Central memory CD8-positive, alpha-beta T cell (primary cell): Measurements from ENCODE around the gene STX18.

Experiments used
- ATAC-seq: fragments of 150-1000 bp; cut with Tn5 transposase; replicated peaks from 2 replicates; pipeline ENCODE4 v1.10.0; 2022; ENCODE audit warnings: mild to moderate bottlenecking, moderate FRiP score, moderate number of reproducible peaks; ENCODE audit not compliant: poor library complexity, severe bottlenecking; ENCODE audit errors: extremely low read depth
- DNase-seq, 2 donors: peaks; one replicate each; pipeline ENCODE4 v3.0.0; 2021; ENCODE audit warnings: low spot score in 2 of 2
- H3K27ac Mint-ChIP-seq: one replicate; pipeline ENCODE4 v1.8.0; 2022; ENCODE audit warnings: low read depth, mild to moderate bottlenecking, moderate library complexity, mixed read lengths
- H3K27me3 Mint-ChIP-seq: one replicate; pipeline ENCODE4 v1.8.0; 2022; ENCODE audit warnings: mixed read lengths
- H3K36me3 Mint-ChIP-seq: one replicate; pipeline ENCODE4 v1.8.0; 2022; ENCODE audit warnings: mild to moderate bottlenecking, moderate library complexity, mixed read lengths; ENCODE audit not compliant: insufficient read depth
- H3K4me1 Mint-ChIP-seq: one replicate; pipeline ENCODE4 v1.8.0; 2022; ENCODE audit warnings: mixed read lengths
- H3K4me3 Mint-ChIP-seq: one replicate; pipeline ENCODE4 v1.8.0; 2022; ENCODE audit warnings: mild to moderate bottlenecking, moderate library complexity, mixed read lengths
- H3K9me3 Mint-ChIP-seq: one replicate; pipeline ENCODE4 v1.8.0; 2022; ENCODE audit warnings: mixed read lengths

The STX18 gene

GRCh38 chr4:4542774-4543485 is 1.1 kb upstream of the STX18 start:
- Mint-ChIP-seq H3K9me3 (no peaks in the 10 kb centered on the region), H3K36me3 (peaks cover 9% of the 10 kb centered on the region), H3K4me3 (peak overlapping the region; percentile 98), H3K27ac (peak overlapping the region; percentile 97), H3K4me1 (peaks cover 63% of the 10 kb centered on the region), H3K27me3 (no peaks in the 10 kb centered on the region)
- ATAC-seq (no peak), DNase-seq (no peak)

GRCh38 chr4:4541040-4541631 is 712 bp downstream of the STX18 start:
- ATAC-seq, result peak; percentile 37

GRCh38 chr4:4539481-4539880 is 2.4 kb downstream of the STX18 start:
- peaks cover 80% of the 10 kb centered on the region for H3K4me1 Mint-ChIP-seq
- H3K27me3 Mint-ChIP-seq, result no peaks in the 10 kb centered on the region
- no peak overlapping the region for H3K27ac Mint-ChIP-seq
- ATAC-seq (no peak), DNase-seq (no peak)
- no peak overlapping the region for H3K4me3 Mint-ChIP-seq
- peaks cover 12% of the 10 kb centered on the region for H3K36me3 Mint-ChIP-seq
- H3K9me3 Mint-ChIP-seq, result no peaks in the 10 kb centered on the region

More at GRCh38 chr4:4541040-4541631, 712 bp downstream of the STX18 start:
- no peak for DNase-seq
- H3K4me1 Mint-ChIP-seq, result peaks cover 77% of the 10 kb centered on the region
- peak overlapping the region; percentile 97 for H3K27ac Mint-ChIP-seq
- peak overlapping the region; percentile 98 for H3K4me3 Mint-ChIP-seq
- H3K27me3 Mint-ChIP-seq, result no peaks in the 10 kb centered on the region
- no peaks in the 10 kb centered on the region for H3K9me3 Mint-ChIP-seq
- H3K36me3 Mint-ChIP-seq, result peaks cover 9% of the 10 kb centered on the region

DNA sequence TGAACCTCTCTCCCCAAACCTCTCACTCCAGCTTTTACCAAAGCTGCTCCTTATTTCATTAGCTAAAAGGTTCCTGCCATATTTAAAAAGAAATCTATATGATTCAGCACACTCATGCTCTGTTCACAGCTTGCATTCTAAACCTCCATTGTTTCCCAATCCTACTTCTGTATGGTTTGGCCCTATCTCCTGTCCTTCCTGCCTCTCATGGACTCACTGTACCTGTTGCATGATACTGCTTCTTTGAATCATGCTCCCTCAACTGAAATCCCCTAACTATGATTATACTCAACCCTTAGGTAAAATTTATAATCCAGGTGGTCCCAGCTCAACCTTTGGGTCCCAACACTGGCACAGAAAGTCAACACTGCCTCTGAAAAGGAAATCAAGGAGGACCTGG is 6.3 kb downstream of the STX18 start:
- DNase-seq, result no peak
- Mint-ChIP-seq H3K27ac (no peak overlapping the region), H3K4me3 (no peak overlapping the region), H3K27me3 (no peaks in the 10 kb centered on the region), H3K9me3 (no peaks in the 10 kb centered on the region), H3K4me1 (peaks cover 59% of the 10 kb centered on the region), H3K36me3 (peaks cover 5% of the 10 kb centered on the region)
- no peak for ATAC-seq

DNA sequence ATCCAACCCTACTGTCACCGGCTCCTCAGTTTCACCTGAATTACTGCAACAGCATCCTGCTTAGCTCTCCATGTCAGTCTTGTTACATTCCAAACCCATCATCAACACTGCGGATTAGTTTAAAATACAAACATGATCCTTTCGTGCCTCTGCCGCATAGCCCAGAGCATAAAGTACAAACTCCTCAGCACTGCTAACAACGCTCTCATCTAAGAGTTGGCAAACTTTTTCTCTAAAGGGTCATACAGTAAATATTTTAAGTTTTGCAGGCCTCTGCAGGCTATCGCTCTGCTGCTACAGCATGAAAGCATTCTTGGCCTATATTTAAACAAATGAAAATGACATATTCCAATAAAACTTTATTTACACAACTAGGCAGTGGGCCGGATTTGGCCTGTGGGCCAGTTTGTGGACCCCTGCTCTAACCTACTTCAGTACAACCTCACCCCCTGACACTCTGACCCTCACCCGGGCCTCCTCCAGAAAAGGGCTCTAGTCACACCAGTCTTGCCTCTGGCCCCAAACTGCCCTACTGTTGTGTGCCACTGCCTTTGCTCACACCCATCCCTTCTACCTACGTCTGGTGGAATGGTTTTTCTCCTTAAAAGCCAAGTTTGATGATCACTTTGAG is 7.2 kb downstream of the STX18 start:
- Mint-ChIP-seq H3K36me3 (peaks cover 5% of the 10 kb centered on the region), H3K4me1 (peaks cover 49% of the 10 kb centered on the region), H3K4me3 (no peak overlapping the region), H3K27ac (no peak overlapping the region), H3K9me3 (no peaks in the 10 kb centered on the region), H3K27me3 (no peaks in the 10 kb centered on the region)
- ATAC-seq, result no peak
- DNase-seq, result no peak

DNA sequence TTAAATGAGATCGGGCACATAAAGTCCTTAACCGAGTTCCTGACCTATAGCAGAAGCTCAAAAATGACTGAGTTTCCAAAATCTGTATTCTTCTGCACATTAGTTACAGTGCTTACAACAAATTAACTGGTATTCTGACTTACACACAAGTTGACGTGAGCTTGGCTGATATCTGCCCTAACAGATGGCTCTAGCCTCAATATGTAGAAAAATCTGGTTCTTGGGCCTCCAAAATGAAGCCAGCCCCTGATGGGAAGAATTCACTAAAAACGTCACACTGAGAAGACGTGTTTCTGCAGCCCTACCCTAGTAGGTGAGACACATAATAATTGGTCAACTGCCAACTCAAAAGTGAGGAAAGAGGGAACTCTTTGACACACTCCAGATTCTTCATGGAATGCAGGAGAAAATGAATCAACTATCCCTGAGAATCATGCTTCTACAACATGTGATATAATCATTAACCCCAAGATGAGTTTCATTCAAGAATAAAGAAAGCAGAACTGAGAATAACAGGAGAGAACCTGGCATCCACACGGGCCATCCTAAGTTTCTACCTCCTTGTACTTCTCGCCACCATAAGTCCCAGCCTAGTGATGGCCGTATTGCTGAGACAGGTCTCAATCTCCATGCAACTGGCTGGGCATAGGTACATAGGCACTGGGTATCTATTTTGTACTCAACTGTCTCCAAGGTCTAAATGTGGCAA is 8.2 kb downstream of the STX18 start:
- Mint-ChIP-seq H3K36me3 (peaks cover 5% of the 10 kb centered on the region), H3K4me3 (no peak overlapping the region), H3K9me3 (no peaks in the 10 kb centered on the region), H3K4me1 (peaks cover 42% of the 10 kb centered on the region), H3K27ac (no peak overlapping the region), H3K27me3 (no peaks in the 10 kb centered on the region)
- ATAC-seq (no peak), DNase-seq (no peak)

DNA sequence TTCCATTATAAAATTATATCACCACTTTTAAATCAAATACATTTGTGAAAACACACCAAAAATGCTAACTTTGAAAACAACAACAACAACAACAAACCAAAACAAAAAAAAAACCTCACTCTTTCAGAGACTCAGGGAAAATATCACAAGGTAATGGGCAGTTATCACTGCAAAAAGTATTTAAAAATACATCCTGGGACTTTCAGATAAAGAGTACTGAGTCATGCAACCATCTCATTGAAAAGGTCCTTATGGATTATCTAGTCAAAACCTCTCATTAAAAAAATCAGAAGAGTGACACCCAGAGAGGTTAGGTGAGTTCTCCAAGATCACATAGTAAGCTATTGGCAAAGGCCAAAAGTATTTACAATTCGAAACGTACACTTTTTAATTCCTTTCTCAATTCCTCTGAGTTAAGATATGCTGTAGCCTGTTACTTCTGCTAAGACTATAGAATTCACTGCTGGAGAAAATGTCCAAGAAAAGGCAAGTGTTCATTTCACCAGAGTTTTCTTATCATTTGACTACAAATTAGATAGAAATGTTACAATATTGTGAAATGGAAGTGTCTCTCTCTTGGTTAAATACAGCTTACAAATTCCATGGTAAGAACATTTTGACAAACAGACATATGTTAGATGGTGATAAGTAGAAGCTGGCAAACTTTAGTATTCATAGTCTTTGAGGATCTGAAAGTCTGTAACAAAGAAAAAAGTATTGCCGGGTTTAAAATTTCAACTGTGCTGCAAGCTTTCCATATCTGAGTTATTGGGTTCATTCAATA is 9.3 kb downstream of the STX18 start:
- H3K36me3 Mint-ChIP-seq, result peaks cover 5% of the 10 kb centered on the region
- H3K27ac Mint-ChIP-seq, result no peak overlapping the region
- H3K9me3 Mint-ChIP-seq, result no peaks in the 10 kb centered on the region
- ATAC-seq (no peak), DNase-seq (no peak)
- peaks cover 37% of the 10 kb centered on the region for H3K4me1 Mint-ChIP-seq
- no peaks in the 10 kb centered on the region for H3K27me3 Mint-ChIP-seq
- H3K4me3 Mint-ChIP-seq, result no peak overlapping the region

DNA sequence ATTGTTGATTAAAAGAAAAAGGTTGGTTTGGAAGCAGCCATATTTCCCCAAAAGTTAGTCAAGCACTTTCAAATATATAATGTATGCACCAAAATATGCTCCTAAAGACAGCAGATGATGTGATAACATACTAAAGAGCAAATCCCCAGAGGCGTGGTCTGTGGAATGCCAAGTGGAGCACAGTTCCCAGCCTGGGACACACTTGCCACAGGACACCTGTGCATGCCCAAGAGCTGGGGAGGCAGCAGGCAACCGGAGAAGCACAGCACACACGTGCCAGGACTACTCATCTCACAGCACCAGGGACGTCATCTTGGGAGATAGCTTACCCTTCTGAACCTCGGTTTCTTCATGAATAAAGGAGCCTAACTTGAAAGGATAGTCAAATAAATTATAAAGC is 12.5 kb downstream of the STX18 start:
- no peak overlapping the region for H3K27ac Mint-ChIP-seq
- ATAC-seq, result no peak
- peaks cover 4% of the 10 kb centered on the region for H3K36me3 Mint-ChIP-seq
- H3K4me3 Mint-ChIP-seq, result no peak overlapping the region
- H3K27me3 Mint-ChIP-seq, result no peaks in the 10 kb centered on the region
- DNase-seq, result no peak
- H3K9me3 Mint-ChIP-seq, result no peaks in the 10 kb centered on the region
- peaks cover 22% of the 10 kb centered on the region for H3K4me1 Mint-ChIP-seq

DNA sequence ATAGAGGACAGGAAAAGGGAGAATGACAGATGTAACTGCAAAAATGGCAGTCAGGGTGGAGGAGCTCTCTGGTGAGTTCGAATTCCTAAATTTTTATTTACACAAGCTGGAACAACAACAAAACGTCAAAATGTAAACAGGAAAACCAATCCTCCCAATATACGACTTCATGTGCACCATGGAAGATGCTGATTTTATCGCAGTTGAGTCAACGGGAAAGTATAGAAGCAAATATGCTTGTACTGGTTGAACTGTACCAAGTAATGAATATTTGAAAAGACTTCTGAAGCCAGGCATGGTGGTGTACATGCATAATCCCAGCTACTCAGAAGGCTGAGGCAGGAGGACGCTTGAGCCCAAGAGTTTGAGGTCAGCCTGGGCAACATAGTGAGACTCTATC is 15.4 kb downstream of the STX18 start:
- no peak for ATAC-seq
- no peaks in the 10 kb centered on the region for H3K9me3 Mint-ChIP-seq
- H3K27me3 Mint-ChIP-seq, result no peaks in the 10 kb centered on the region
- DNase-seq, result no peak
- peaks cover 4% of the 10 kb centered on the region for H3K36me3 Mint-ChIP-seq
- H3K27ac Mint-ChIP-seq, result no peak overlapping the region
- no peak overlapping the region for H3K4me3 Mint-ChIP-seq
- H3K4me1 Mint-ChIP-seq, result peaks cover 30% of the 10 kb centered on the region

DNA sequence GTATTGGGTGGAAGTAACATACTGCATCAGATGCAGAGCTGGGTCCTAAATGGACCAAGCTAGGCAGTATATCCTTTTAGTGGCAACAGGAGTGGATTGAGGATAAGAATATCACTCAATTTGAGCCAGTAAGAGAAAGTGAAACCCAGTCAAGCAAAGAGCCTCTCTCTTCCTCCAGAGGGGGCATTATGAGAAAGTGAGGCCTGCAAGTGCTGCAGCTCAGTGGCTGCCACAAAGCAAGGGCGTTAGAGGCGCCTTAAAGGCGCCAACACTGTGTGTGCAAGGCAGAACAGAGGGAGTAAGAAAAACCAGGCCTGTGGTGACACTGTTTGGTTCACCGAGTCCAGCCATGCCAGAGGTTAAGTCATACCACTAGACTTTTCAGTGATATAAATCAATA is 17.5 kb downstream of the STX18 start:
- Mint-ChIP-seq H3K36me3 (peaks cover 4% of the 10 kb centered on the region), H3K4me1 (peaks cover 28% of the 10 kb centered on the region), H3K27ac (peak overlapping the region; percentile 78), H3K4me3 (peak overlapping the region; percentile 29), H3K9me3 (no peaks in the 10 kb centered on the region), H3K27me3 (no peaks in the 10 kb centered on the region)
- peak in 1 of 2 donors; percentile 42 for DNase-seq
- peak; percentile 100 for ATAC-seq

- Mint-ChIP-seq H3K36me3 (peaks cover 4% of the 10 kb centered on the region), H3K27me3 (no peaks in the 10 kb centered on the region), H3K4me1 (peaks cover 38% of the 10 kb centered on the region), H3K4me3 (no peak overlapping the region), H3K27ac (no peak overlapping the region), H3K9me3 (no peaks in the 10 kb centered on the region)
- DNase-seq (no peak), ATAC-seq (no peak)
Observed at GRCh38 chr4:4521731-4522130, 20.1 kb downstream of the STX18 start.

GRCh38 chr4:4521136-4521535 is 20.7 kb downstream of the STX18 start:
- DNase-seq (no peak), ATAC-seq (no peak)
- Mint-ChIP-seq H3K4me1 (peaks cover 38% of the 10 kb centered on the region), H3K27me3 (no peaks in the 10 kb centered on the region), H3K4me3 (no peak overlapping the region), H3K9me3 (no peaks in the 10 kb centered on the region), H3K36me3 (peaks cover 3% of the 10 kb centered on the region), H3K27ac (peak overlapping the region; percentile 4)
